ENCODE data around the gene DPH6.
"Not testable (repeated sequence)": the region's sequence is repeated elsewhere in the genome, so short reads cannot be mapped to it uniquely, and the experiment has no call there.

The DPH6 gene, protein sequence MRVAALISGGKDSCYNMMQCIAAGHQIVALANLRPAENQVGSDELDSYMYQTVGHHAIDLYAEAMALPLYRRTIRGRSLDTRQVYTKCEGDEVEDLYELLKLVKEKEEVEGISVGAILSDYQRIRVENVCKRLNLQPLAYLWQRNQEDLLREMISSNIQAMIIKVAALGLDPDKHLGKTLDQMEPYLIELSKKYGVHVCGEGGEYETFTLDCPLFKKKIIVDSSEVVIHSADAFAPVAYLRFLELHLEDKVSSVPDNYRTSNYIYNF

DNA sequence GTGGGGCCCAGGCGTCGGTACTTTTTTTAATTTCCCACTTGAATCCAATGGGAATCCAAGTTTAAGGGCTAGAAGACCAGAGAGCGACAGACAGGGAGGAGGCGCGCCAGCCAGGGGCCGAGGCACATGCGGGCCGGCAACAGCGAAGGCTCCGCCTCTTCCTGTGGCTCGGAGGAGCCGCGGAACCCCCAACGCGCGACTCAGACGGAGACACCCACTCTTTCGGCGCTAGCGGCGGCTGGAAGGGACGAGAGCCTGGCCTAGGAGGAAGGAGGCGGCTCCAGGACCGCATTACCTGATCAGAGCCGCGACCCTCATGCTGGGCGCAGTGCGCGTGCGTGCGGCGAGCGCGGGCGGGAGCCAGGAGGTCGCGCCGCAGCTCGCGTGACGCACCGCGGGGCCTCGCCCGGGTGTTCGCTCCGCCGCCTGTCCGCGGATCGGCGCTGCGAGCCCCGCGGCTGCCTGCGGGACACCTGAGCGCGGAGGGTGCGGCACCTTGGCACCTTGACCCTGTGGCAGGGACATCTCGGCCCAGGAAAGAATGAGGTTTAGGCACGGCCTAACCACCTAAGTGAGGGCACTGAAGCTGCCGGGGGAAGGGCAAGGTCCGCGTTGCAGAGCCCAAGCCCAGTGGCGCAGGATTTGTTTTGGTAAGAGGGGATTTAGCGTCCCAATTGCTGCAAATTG, at the start of gene DPH6:
Gene DPH6, minus strand, starts transcription at position 342 of the 687 bp plus-strand sequence. Its CDS starts 24 bp downstream, at position 318.
- peak within 1 kb of the TSS; percentile 99 for H3K4me3 Mint-ChIP-seq
- peak within 1 kb of the TSS; percentile 100 for H3K27ac Mint-ChIP-seq

DNA sequence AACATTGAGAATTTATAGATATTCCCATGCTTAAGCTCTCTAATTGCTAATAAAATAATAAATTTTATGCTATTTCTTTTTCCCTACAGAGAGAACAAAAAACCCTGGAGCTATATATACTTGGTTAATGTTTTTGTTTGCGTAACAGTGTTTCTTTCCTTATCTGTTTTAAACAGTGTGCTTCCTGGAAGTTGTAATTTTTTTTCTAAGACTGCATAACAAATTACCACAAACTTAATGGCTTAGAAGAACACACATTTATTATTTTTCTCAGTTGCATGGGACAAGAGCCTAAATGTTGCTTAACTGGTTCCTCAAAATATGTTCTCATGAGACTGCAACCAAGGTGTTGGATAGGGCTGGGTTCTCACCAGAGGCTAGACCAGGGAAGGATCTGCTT, 49.7 kb upstream of the DPH6 start:
- no peak overlapping the region for H3K27ac Mint-ChIP-seq
- no peaks in the 10 kb centered on the region for H3K4me1 Mint-ChIP-seq (ENCODE audit: low read depth)
- peaks cover 3% of the 10 kb centered on the region for H3K36me3 Mint-ChIP-seq
- H3K4me3 Mint-ChIP-seq, result no peak overlapping the region
- H3K9me3 Mint-ChIP-seq (ENCODE audit: low read depth), result peaks cover 4% of the 10 kb centered on the region
- peaks cover 10% of the 10 kb centered on the region for H3K27me3 Mint-ChIP-seq

More for the DNA sequence above, at the start of gene DPH6:
- Mint-ChIP-seq H3K27me3 (no peaks in the 10 kb centered on the region), H3K4me1 (ENCODE audit: low read depth) (peaks cover 25% of the 10 kb centered on the region), H3K36me3 (no peaks in the 10 kb centered on the region), H3K9me3 (ENCODE audit: low read depth) (no peaks in the 10 kb centered on the region)

DNA sequence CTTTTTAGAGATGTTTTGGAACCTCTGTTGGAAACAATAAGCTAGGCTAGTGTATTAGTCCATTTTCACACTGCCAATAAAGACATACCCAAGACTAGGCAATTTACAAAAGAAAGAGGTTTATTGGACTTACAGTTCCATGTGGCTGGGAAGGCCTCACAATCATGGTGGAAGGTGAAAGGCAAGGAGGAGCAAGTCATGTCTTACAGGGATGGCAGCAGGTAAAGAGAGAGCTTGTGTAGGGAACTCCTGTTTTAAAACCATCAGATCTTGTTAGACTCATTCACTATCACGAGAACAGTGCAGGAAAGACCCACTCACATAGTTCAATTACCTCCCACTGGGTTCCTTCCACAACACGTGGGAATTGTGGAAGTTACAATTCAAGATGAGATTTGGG, 46.0 kb upstream of the DPH6 start:
- not testable (repeated sequence) for H3K27ac Mint-ChIP-seq; H3K27me3 Mint-ChIP-seq; H3K4me3 Mint-ChIP-seq; H3K9me3 Mint-ChIP-seq (ENCODE audit: low read depth); H3K4me1 Mint-ChIP-seq (ENCODE audit: low read depth); H3K36me3 Mint-ChIP-seq

DNA sequence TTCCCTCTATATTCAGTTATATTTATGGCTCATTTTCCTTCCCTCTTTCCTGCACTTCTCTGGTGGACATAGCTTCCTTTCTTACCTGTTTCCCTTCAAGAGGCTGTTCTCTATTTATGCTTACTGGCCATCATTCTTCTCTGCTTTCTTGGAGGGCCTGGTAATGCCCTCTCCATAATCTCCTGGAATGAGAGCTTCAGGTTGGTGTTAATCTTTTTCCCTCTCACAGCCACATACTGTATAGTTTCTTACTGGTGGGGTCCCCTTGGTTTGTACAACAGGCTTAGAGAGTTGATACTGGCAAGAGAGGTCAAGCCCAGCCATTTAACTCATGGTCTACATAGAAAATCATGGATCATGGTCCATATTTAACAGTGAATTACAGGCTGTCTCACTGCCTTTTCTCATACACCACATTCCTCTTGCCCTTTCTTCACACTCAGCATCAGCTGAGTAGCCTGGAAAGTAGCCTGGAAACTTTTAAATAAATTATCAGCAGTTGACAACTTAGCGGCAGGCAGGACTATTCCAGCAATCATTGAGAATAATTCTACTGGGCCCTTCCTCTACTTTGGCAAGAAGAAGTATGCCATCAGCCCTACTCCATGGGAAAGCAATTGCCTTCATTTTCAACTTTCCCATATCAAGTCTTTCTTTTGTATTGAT, 38.0 kb upstream of the DPH6 start:
- Mint-ChIP-seq H3K9me3 (ENCODE audit: low read depth) (no peaks in the 10 kb centered on the region), H3K4me3 (no peak overlapping the region), H3K27ac (no peak overlapping the region), H3K4me1 (ENCODE audit: low read depth) (no peaks in the 10 kb centered on the region), H3K36me3 (no peaks in the 10 kb centered on the region), H3K27me3 (peaks cover 8% of the 10 kb centered on the region)

DNA sequence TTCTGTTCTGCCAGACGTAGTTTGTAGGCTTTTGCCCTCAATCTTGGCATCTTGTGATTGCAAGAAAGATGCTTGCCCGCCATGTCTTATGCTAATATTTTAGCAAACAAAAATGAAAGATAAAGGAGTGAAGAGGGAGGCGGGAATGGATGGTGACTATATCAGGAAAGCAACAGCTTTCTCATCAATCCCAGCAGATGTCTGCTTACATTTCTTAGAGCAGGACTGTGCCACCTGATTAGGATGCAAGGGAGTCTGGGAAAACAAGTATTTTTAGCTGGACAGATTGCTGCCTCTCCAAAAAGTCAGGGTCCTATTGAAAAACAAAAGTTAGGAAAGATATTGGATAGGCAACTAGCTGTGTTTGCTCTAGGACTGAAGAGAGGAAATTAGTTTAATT, 34.6 kb upstream of the DPH6 start:
- no peaks in the 10 kb centered on the region for H3K4me1 Mint-ChIP-seq (ENCODE audit: low read depth)
- peaks cover 10% of the 10 kb centered on the region for H3K27me3 Mint-ChIP-seq
- no peak overlapping the region for H3K4me3 Mint-ChIP-seq
- no peak overlapping the region for H3K27ac Mint-ChIP-seq
- no peaks in the 10 kb centered on the region for H3K36me3 Mint-ChIP-seq
- H3K9me3 Mint-ChIP-seq (ENCODE audit: low read depth), result no peaks in the 10 kb centered on the region

DNA sequence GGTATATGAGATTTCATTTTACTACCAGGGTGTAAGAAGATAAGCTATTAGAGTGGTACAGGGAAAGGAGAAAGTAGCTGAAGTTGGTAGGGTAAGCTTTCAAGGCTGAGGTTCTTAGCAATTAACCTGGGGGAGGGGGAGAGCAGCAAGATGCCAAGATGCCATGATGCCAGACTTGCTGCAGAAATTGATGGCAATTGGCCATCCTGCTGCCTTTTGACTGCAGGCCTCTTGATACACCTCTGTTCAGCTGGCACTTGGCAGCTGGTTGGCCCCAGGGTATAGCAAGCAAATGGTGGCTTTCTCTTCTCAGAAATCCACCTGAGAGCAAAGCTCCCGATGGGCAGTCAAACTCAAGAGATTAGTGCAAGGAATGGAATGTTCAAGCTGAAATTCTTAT, 21.4 kb upstream of the DPH6 start:
- Mint-ChIP-seq H3K4me3 (no peak overlapping the region), H3K4me1 (ENCODE audit: low read depth) (no peaks in the 10 kb centered on the region), H3K9me3 (ENCODE audit: low read depth) (no peaks in the 10 kb centered on the region), H3K27me3 (peaks cover 4% of the 10 kb centered on the region), H3K36me3 (no peaks in the 10 kb centered on the region), H3K27ac (no peak overlapping the region)

DNA sequence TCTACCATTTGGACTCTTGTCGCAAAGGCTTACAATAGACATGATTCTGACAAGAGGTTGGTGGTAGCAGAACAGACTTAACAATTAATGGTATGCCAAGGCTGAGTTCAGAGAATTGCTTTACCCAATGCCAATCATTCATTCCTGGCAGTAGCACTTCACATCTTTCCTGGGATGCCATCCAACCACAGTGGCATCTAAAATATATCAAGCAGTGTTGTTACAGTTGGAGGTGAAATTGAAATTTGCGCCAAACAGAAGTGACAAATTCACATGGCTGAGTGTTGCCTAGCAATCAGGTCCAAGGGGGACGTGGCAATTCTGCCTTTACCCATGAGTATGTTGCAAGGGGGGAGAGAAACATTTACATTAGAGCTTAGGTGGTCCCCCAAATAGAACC, 21.0 kb upstream of the DPH6 start:
- Mint-ChIP-seq H3K36me3 (no peaks in the 10 kb centered on the region), H3K27me3 (peaks cover 4% of the 10 kb centered on the region), H3K9me3 (ENCODE audit: low read depth) (no peaks in the 10 kb centered on the region), H3K4me1 (ENCODE audit: low read depth) (no peaks in the 10 kb centered on the region), H3K4me3 (no peak overlapping the region), H3K27ac (no peak overlapping the region)

DNA sequence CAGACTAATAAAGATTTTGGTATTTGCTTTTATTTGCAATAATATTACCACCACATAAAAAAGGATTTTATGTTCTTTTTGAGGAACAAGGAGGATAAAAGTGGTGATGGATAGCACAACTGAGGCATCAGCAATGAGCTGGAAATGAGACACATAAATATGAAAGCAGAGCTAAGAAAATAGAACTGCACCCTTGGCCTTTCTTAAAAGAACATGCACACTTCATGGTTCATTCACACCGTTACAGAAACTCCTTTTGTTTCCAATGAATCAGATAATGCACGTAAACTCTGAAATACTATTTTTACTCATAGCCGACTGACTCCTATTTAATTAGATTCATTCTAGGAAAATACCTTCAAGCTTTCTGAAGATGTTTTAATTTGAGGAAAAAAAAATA, 19.9 kb upstream of the DPH6 start:
- Mint-ChIP-seq H3K27me3 (peaks cover 2% of the 10 kb centered on the region), H3K4me1 (ENCODE audit: low read depth) (no peaks in the 10 kb centered on the region), H3K4me3 (no peak overlapping the region), H3K36me3 (no peaks in the 10 kb centered on the region), H3K9me3 (ENCODE audit: low read depth) (no peaks in the 10 kb centered on the region), H3K27ac (no peak overlapping the region)

DNA sequence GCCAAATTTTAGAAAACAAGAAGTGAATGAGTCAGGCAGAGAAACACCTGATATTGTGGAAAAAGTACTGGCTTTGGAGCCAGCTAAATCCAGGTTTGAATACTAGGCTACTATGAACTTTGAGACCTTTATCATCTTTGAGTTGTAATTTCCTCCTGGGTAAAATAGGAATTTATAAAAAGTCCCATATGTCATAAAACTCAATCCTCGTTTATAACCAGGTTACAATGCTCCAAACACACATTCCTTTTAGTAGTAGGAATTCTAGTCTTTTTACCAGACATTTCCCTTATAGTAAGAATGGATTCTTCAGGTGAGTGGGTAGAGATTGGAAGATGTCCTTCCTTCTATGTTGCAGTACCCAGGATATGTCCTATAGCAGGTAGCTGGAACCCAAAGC, 16.7 kb upstream of the DPH6 start:
- no peak overlapping the region for H3K4me3 Mint-ChIP-seq
- no peaks in the 10 kb centered on the region for H3K9me3 Mint-ChIP-seq (ENCODE audit: low read depth)
- no peaks in the 10 kb centered on the region for H3K36me3 Mint-ChIP-seq
- no peaks in the 10 kb centered on the region for H3K27me3 Mint-ChIP-seq
- H3K4me1 Mint-ChIP-seq (ENCODE audit: low read depth), result no peaks in the 10 kb centered on the region
- no peak overlapping the region for H3K27ac Mint-ChIP-seq

DNA sequence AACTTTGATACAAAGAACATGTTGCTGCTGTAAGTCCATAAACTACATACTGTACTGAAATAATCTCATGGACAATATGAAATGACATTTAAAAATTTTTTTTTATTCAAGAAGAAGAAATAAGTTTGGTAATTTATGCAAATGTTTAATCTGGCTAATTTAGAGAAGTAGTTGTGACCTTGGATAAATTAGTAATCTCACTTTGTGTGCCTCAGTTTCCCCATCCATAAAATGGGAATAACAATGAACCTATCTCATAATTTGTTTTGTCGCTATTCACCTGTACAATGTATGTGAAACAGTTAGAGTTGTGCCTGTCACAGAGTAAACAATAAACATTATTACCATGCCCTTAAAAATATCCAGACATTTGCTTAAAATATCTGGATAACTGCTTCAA, 15.3 kb upstream of the DPH6 start:
- Mint-ChIP-seq H3K4me1 (ENCODE audit: low read depth) (no peaks in the 10 kb centered on the region), H3K27ac (no peak overlapping the region), H3K27me3 (no peaks in the 10 kb centered on the region), H3K9me3 (ENCODE audit: low read depth) (no peaks in the 10 kb centered on the region), H3K4me3 (no peak overlapping the region), H3K36me3 (peaks cover 2% of the 10 kb centered on the region)

DNA sequence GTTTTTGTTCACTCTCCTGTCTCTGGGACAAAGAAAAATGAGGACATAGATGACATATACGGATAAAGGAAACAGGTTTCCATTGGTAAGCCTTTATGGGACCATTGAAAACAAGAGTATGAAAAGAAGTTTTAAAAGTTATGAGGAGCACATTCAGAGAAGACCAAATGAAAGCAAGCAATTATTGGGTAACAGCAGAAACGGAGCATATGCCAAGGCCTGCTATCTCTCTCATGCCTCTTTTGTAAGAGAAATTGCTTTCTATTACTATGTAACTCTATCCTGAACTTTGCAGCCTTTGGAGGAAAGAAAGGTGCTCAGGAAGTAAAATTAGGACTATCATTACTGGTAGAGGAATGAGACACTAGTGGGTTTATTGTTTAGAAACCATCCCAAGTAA, 14.9 kb upstream of the DPH6 start:
- no peaks in the 10 kb centered on the region for H3K27me3 Mint-ChIP-seq
- no peaks in the 10 kb centered on the region for H3K4me1 Mint-ChIP-seq (ENCODE audit: low read depth)
- no peak overlapping the region for H3K27ac Mint-ChIP-seq
- H3K36me3 Mint-ChIP-seq, result peaks cover 2% of the 10 kb centered on the region
- no peak overlapping the region for H3K4me3 Mint-ChIP-seq
- H3K9me3 Mint-ChIP-seq (ENCODE audit: low read depth), result no peaks in the 10 kb centered on the region

DNA sequence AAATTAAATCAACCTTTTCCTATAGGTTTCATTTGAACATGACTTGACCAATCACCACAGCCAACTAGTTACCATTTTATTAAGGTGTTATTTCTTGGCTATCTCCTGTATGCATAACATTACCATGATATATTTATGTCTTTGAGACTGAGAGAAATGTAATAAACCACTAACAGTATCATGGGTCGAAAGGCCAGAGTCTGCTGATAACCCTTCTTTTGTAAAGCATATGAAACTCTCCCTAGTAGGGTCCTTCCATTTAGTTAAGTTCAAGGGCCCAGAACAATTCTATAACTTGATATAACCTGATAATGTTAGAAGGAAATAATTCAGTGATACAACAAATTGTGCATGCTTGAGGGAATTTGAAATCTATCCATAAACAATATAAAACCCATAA, 14.3 kb upstream of the DPH6 start:
- Mint-ChIP-seq H3K4me3 (no peak overlapping the region), H3K27ac (no peak overlapping the region), H3K36me3 (peaks cover 2% of the 10 kb centered on the region), H3K4me1 (ENCODE audit: low read depth) (no peaks in the 10 kb centered on the region), H3K27me3 (no peaks in the 10 kb centered on the region), H3K9me3 (ENCODE audit: low read depth) (no peaks in the 10 kb centered on the region)

DNA sequence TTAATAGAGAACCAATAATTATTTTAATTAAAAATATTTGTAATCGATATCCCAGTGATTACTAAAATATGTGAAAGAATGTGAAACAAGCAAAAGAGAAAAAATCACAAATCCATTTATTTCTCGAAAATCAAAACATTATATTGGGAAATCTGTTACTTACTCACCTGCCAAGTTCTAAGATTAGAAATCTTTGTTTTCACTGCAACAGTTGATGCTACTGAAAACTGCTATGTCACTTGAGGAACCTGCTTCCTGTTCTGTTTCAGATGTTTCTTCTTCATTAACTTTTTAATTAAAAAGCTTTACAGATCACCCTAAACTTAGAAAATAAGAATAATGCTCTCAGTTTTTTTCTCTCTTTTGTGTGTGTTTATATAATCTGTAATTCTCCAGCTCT, 13.7 kb upstream of the DPH6 start:
- H3K27ac Mint-ChIP-seq, result no peak overlapping the region
- peaks cover 2% of the 10 kb centered on the region for H3K36me3 Mint-ChIP-seq
- H3K4me1 Mint-ChIP-seq (ENCODE audit: low read depth), result no peaks in the 10 kb centered on the region
- H3K27me3 Mint-ChIP-seq, result peaks cover under 1% of the 10 kb centered on the region
- H3K9me3 Mint-ChIP-seq (ENCODE audit: low read depth), result no peaks in the 10 kb centered on the region
- H3K4me3 Mint-ChIP-seq, result no peak overlapping the region

DNA sequence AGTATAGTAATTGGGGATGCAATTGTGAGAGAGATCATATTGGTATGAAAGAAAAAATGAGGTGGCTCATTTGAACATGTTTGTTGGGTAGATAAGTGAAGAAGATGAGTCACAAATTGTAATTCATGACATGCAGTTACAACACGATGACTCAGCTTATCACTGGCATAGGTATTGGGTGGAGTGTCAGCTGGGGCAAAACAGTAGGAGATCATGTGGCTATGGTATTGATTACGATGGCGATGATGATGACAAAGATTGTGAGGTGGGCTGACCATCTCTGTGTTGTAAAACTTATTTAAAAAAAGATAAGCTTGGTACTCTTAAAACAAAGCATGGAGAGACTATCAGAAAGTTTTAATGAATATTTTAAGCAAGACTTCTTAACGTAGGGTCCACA, 11.6 kb upstream of the DPH6 start:
- Mint-ChIP-seq H3K27ac (no peak overlapping the region), H3K27me3 (peaks cover 2% of the 10 kb centered on the region), H3K36me3 (peaks cover 2% of the 10 kb centered on the region), H3K4me1 (ENCODE audit: low read depth) (no peaks in the 10 kb centered on the region), H3K9me3 (ENCODE audit: low read depth) (no peaks in the 10 kb centered on the region), H3K4me3 (no peak overlapping the region)

DNA sequence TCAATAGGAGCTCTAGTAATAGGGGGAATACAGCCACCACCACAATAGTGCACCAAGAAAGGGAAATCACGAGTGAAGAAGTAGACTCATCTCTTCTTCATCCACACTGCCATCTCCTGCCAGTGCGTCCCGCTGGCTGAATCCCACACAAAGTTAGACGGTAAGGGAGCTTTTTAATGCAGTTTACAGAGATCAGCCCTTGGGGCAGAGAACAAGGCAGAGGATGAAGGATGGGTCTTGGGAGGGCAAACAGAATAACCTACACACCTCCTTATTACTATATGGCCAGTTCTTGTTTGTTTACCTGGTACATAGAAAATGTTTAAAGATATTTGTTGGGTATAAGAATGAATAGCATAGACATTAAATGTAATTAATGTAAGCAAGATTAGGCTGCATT, 11.0 kb upstream of the DPH6 start:
- no peak overlapping the region for H3K27ac Mint-ChIP-seq
- no peaks in the 10 kb centered on the region for H3K4me1 Mint-ChIP-seq (ENCODE audit: low read depth)
- H3K9me3 Mint-ChIP-seq (ENCODE audit: low read depth), result no peaks in the 10 kb centered on the region
- peaks cover 2% of the 10 kb centered on the region for H3K27me3 Mint-ChIP-seq
- no peak overlapping the region for H3K4me3 Mint-ChIP-seq
- H3K36me3 Mint-ChIP-seq, result peaks cover 2% of the 10 kb centered on the region

Data from activated naive CD8-positive, alpha-beta T cell (primary cell).